K562 (cell line): ENCODE data around the gene RNASE4. TPM values are rescaled to one million over a fixed set of nuclear protein-coding genes. Genes with fewer than 3 reads are reported as not detected.

Source experiments
- ARID1B ChIP-seq: fragments of 450-650 bp; IDR thresholded peaks from 2 replicates; pipeline ENCODE4 v1.6.1; 2016; ENCODE audit warnings: antibody characterized with exemption, mild to moderate bottlenecking, inconsistent platforms
- CBFA2T2 ChIP-seq: fragments of 450-650 bp; conservative IDR thresholded peaks from 2 replicates; pipeline ENCODE4 v1.6.1; 2017; ENCODE audit warnings: mild to moderate bottlenecking
- CBFA2T3 ChIP-seq: fragments of 450-650 bp; IDR thresholded peaks from 2 replicates; pipeline ENCODE4 v1.6.1; 2017
- EP400 ChIP-seq: fragments of 450-650 bp; IDR thresholded peaks from 2 replicates; pipeline ENCODE4 v1.6.1; 2017; ENCODE audit warnings: antibody characterized with exemption, mild to moderate bottlenecking, moderate library complexity
- LEF1 ChIP-seq: fragments of 450-650 bp; IDR thresholded peaks from 2 replicates; pipeline ENCODE4 v1.6.1; 2016; ENCODE audit warnings: mild to moderate bottlenecking
- MTA2 ChIP-seq: fragments of 450-650 bp; IDR thresholded peaks from 2 replicates; pipeline ENCODE4 v1.6.1; 2016; ENCODE audit warnings: low read depth
- PHF20 ChIP-seq: fragments of 450-650 bp; IDR thresholded peaks from 2 replicates; pipeline ENCODE4 v1.6.1; 2018; ENCODE audit not compliant: partially characterized antibody
- TRIM24 ChIP-seq, 2 experiments: fragments of 450-650 bp; IDR thresholded peaks; 2 replicates each; pipeline ENCODE4 v1.6.1; 2016
- ZNF407 ChIP-seq: fragments of 450-650 bp; IDR thresholded peaks from 2 replicates; pipeline ENCODE4 v1.6.1; 2016; ENCODE audit warnings: low read depth
- ZNF785 ChIP-seq: fragments of 250-450 bp; sonication (Bioruptor Pico); IDR thresholded peaks from 2 replicates; pipeline ENCODE4 v1.4.0; 2020; ENCODE audit warnings: mild to moderate bottlenecking
- polyA plus RNA-seq, 8 experiments: library from polyadenylated mRNA; depleted of rRNA in 4 of 8; stranded (reverse) in 5 of 8; unstranded in 3 of 8; fragments of >200 nt; fragmentation: Nextera tagmentation in 2 of 8; fragmentation: Illumina TruSeq in 1 of 8; extraction: Ambion mirVana in 2 of 8; extraction: Trizol in 1 of 8; gene quantifications; 2 replicates each; pipeline versions ENCODE4 v1.2.1 to v1.2.3, GENCODE V29; 2011 to 2014; ENCODE audit warnings: inconsistent platforms in 1 of 8, missing spikeins in 1 of 8
- total RNA-seq, 7 experiments: library from RNA; depleted of rRNA in 6 of 7; stranded (reverse); fragments of >200 nt in 6 of 7; fragmentation: Illumina TruSeq in 2 of 7; extraction: Trizol in 2 of 7; gene quantifications; 2 replicates each; pipeline versions ENCODE4 v1.2.1 to v1.2.3, GENCODE V29; 2011 to 2021; ENCODE audit warnings: low replicate concordance in 1 of 7
- TF ChIP-seq, protein P1 (sequence below), 2 experiments: fragments of 450-650 bp in 1 of 2; sonication (generic) in 1 of 2; formaldehyde crosslinking in 1 of 2; IDR thresholded peaks in 1 of 2; conservative IDR thresholded peaks in 1 of 2; 2 replicates each; pipeline versions ENCODE4 v1.6.1 to v1.8.1; 2016 to 2023; ENCODE audit warnings: mild to moderate bottlenecking in 2 of 2, moderate library complexity in 2 of 2, inconsistent platforms in 1 of 2, missing genetic modification reagents in 1 of 2

The RNASE4 gene
- total and polyA plus RNA-seq, 9 of the 15 experiments (the other 6 are each of a cell fraction or from before 2014, with no cell fraction given), result 0.09 to 0.22 (median 0.13) TPM; not detected in 2

DNA sequence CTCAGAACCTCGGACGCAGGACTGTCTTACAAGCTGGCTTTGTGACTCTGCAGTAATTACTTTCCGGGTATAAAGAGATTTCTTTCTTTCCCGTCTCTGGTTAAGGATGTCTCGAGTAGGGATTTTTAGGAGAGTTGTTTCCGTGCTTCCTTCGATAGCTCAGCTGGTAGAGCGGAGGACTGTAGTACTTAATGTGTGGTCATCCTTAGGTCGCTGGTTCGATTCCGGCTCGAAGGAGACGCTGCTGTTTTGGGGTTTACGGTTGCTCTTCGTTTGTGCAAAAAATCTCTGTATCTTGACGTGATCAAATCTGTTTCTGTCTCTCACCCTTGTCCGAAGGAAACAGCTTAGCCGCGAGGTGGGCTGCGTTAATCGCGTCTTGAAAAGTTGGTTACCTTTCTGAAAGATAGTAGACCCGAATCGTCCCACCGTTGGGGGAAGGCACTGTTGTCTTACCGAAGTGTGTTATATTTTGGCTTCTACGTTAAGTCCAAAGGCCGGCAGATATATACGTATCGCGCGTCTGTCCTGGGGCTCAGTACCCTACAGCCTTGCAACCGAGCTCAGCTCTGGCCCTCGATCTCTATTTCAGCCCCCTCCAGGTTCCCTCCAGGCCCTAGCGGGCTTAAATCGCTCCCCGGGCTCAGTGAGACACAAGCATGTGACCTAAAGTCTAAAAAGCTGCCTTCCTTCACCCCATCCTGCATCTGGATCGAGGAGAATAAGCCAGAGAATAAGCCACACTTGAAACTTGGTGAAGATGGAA, 1.1 kb upstream of the RNASE4 start (continued):
- TF ChIP-seq ZNF407 (peak; percentile 60; the same call in 1 of the 2 replicates), ARID1B (no peak), CBFA2T3 (peak; percentile 78), ZNF785 (no peak), TRIM24 (IDR thresholded peaks at IDR 0.05) (peak in 1 of 2 experiments; percentile 12; a peak in 1 of 4 replicates), MTA2 (no peak), EP400 (no peak), CBFA2T2 (0 out of 2 replicates have a peak, but pooled peaks have one; percentile 32), PHF20 (no peak), LEF1 (no peak)
- TF ChIP-seq, protein P1, sequence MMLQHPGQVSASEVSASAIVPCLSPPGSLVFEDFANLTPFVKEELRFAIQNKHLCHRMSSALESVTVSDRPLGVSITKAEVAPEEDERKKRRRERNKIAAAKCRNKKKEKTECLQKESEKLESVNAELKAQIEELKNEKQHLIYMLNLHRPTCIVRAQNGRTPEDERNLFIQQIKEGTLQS (IDR thresholded peaks at IDR 0.05), result 0 out of 2 replicates have a peak, but pooled peaks have one; percentile 9
- TF ChIP-seq, protein P1 (CRISPR knock-in tag; conservative IDR thresholded peaks at IDR 0.05), result no peak
